Esophagus (tissue), 2 donors: ENCODE results near the gene HMX1. TPM values are rescaled to one million over a fixed set of nuclear protein-coding genes. Genes with fewer than 3 reads are reported as not detected.

Experiments used
- H3K27ac ChIP-seq, 2 donors: one replicate each; pipeline ENCODE4 v1.5.1; 2013; ENCODE audit warnings: low read depth in 2 of 2, mild to moderate bottlenecking in 2 of 2, inconsistent platforms in 1 of 2, low read length in 1 of 2, moderate library complexity in 1 of 2
- H3K27me3 ChIP-seq, 2 donors: one replicate each; pipeline ENCODE4 v1.6.1; 2013; ENCODE audit warnings: low read length in 2 of 2, control low read depth in 1 of 2, mild to moderate bottlenecking in 1 of 2; ENCODE audit not compliant: insufficient read depth in 2 of 2, control insufficient read depth in 1 of 2
- H3K36me3 ChIP-seq, 2 donors: one replicate each; pipeline ENCODE4 v1.6.1; 2013; ENCODE audit warnings: low read length in 1 of 2; ENCODE audit not compliant: control insufficient read depth in 2 of 2, insufficient read depth in 2 of 2
- H3K4me1 ChIP-seq, 2 donors: one replicate each; pipeline ENCODE4 v1.6.1; 2013; ENCODE audit warnings: low read length in 1 of 2; ENCODE audit not compliant: control insufficient read depth in 2 of 2, insufficient read depth in 2 of 2
- H3K4me3 ChIP-seq, 2 donors: one replicate each; pipeline ENCODE4 v1.5.1; 2013; ENCODE audit warnings: low read length in 2 of 2, mild to moderate bottlenecking in 2 of 2, low read depth in 1 of 2, moderate library complexity in 1 of 2
- H3K9me3 ChIP-seq, 2 donors: one replicate each; pipeline ENCODE4 v1.6.1; 2013; ENCODE audit warnings: mild to moderate bottlenecking in 2 of 2, low read depth in 1 of 2, low read length in 1 of 2, moderate library complexity in 1 of 2; ENCODE audit not compliant: control insufficient read depth in 2 of 2, insufficient read depth in 1 of 2
- WGBS, 2 donors: extraction: QIAGEN DNeasy Blood & Tissue Kit; methylation state at CpG; one replicate each; pipeline ENCODE4 v1.1.7; 2013; 5-methylcytosine and 5-hydroxymethylcytosine counted together
- polyA plus RNA-seq, 2 donors: library from polyadenylated mRNA; stranded (reverse); fragments of 200-250 nt; gene quantifications; one replicate each; pipeline ENCODE4 v1.2.3, GENCODE V29; 2013
- donor health status: healthy with polysubstance abuse.
- donor health status: Bipolar disorder and iron deficiency.

The HMX1 gene
- polyA plus RNA-seq, 2 donors, result not detected

- Histone ChIP-seq H3K4me3 (no peak overlapping the region), H3K27ac (no peak overlapping the region), H3K36me3 (no peaks in the 10 kb centered on the region), H3K27me3 (peaks cover 0 to 5% of the 10 kb centered on the region in 2 donors), H3K9me3 (peaks cover 8 to 20% of the 10 kb centered on the region in 2 donors), H3K4me1 (peaks cover 0 to 2% of the 10 kb centered on the region in 2 donors)
- 87 to 89% methylated on average over 9 of the region's 9 CpGs for WGBS, 2 donors
Observed at GRCh38 chr4:8904041-8904501, 32.4 kb upstream of the HMX1 start.

- WGBS, 2 donors, result 94% methylated on average over 6 of the region's 6 CpGs
- Histone ChIP-seq H3K27ac (no peak overlapping the region), H3K36me3 (no peaks in the 10 kb centered on the region), H3K9me3 (peaks cover 8 to 21% of the 10 kb centered on the region in 2 donors), H3K4me3 (no peak overlapping the region), H3K27me3 (no peaks in the 10 kb centered on the region), H3K4me1 (peaks cover 2 to 10% of the 10 kb centered on the region in 2 donors)
Observed at GRCh38 chr4:8901335-8901734, 29.7 kb upstream of the HMX1 start.

- H3K36me3 ChIP-seq, result no peaks in the 10 kb centered on the region
- H3K4me1 ChIP-seq, result peaks cover 2 to 10% of the 10 kb centered on the region in 2 donors
- H3K9me3 ChIP-seq, result peaks cover 8 to 21% of the 10 kb centered on the region in 2 donors
- peaks cover 0 to under 1% of the 10 kb centered on the region in 2 donors for H3K27me3 ChIP-seq
- H3K27ac ChIP-seq, result no peak overlapping the region
- 81 to 86% methylated on average over 6 of the region's 6 CpGs for WGBS, 2 donors
- no peak overlapping the region for H3K4me3 ChIP-seq
Observed at GRCh38 chr4:8900588-8900987, 28.9 kb upstream of the HMX1 start.

- H3K9me3 ChIP-seq, result peaks cover 8 to 21% of the 10 kb centered on the region in 2 donors
- H3K27me3 ChIP-seq, result peaks cover 0 to 17% of the 10 kb centered on the region in 2 donors
- no peak overlapping the region for H3K4me3 ChIP-seq
- 36 to 37% methylated on average over 10 of the region's 10 CpGs for WGBS, 2 donors
- H3K4me1 ChIP-seq, result peaks cover 2 to 14% of the 10 kb centered on the region in 2 donors
- no peaks in the 10 kb centered on the region for H3K36me3 ChIP-seq
- no peak overlapping the region for H3K27ac ChIP-seq
Observed at GRCh38 chr4:8898419-8898818, 26.8 kb upstream of the HMX1 start.

- H3K4me3 ChIP-seq, result no peak overlapping the region
- no peak overlapping the region for H3K27ac ChIP-seq
- 19 to 26% methylated on average over 15 of the region's 15 CpGs for WGBS, 2 donors
- H3K4me1 ChIP-seq, result peaks cover 8 to 18% of the 10 kb centered on the region in 2 donors
- H3K36me3 ChIP-seq, result no peaks in the 10 kb centered on the region
- peaks cover 5 to 25% of the 10 kb centered on the region in 2 donors for H3K27me3 ChIP-seq
- peaks cover 8 to 21% of the 10 kb centered on the region in 2 donors for H3K9me3 ChIP-seq
Observed at GRCh38 chr4:8897251-8898167, 25.9 kb upstream of the HMX1 start.

GRCh38 chr4:8896506-8896905 lies 24.9 kb upstream of the HMX1 start:
- WGBS, 2 donors, result 51 to 63% methylated on average over 5 of the region's 5 CpGs
- Histone ChIP-seq H3K27ac (no peak overlapping the region), H3K9me3 (peaks cover 8 to 17% of the 10 kb centered on the region in 2 donors), H3K4me3 (no peak overlapping the region), H3K27me3 (peaks cover 5 to 34% of the 10 kb centered on the region in 2 donors), H3K36me3 (no peaks in the 10 kb centered on the region), H3K4me1 (peaks cover 11 to 20% of the 10 kb centered on the region in 2 donors)

GRCh38 chr4:8896071-8896470 lies 24.4 kb upstream of the HMX1 start:
- H3K9me3 ChIP-seq, result peaks cover 8 to 13% of the 10 kb centered on the region in 2 donors
- WGBS, 2 donors, result 83 to 86% methylated on average over 10 of the region's 10 CpGs
- no peak overlapping the region for H3K4me3 ChIP-seq
- H3K27me3 ChIP-seq, result peaks cover 5 to 36% of the 10 kb centered on the region in 2 donors
- no peak overlapping the region for H3K27ac ChIP-seq
- H3K4me1 ChIP-seq, result peaks cover 11 to 20% of the 10 kb centered on the region in 2 donors
- no peaks in the 10 kb centered on the region for H3K36me3 ChIP-seq

GRCh38 chr4:8895295-8895694 lies 23.7 kb upstream of the HMX1 start:
- H3K27ac ChIP-seq, result no peak overlapping the region
- 75 to 77% methylated on average over 7 of the region's 7 CpGs for WGBS, 2 donors
- no peaks in the 10 kb centered on the region for H3K36me3 ChIP-seq
- H3K27me3 ChIP-seq, result peaks cover 5 to 41% of the 10 kb centered on the region in 2 donors
- peaks cover 11 to 20% of the 10 kb centered on the region in 2 donors for H3K4me1 ChIP-seq
- H3K9me3 ChIP-seq, result peaks cover 2 to 5% of the 10 kb centered on the region in 2 donors
- H3K4me3 ChIP-seq, result no peak overlapping the region

GRCh38 chr4:8894424-8894816 lies 22.8 kb upstream of the HMX1 start:
- WGBS, 2 donors, result 16 to 19% methylated on average over 14 of the region's 14 CpGs
- peaks cover 0 to 2% of the 10 kb centered on the region in 2 donors for H3K9me3 ChIP-seq
- no peak overlapping the region for H3K27ac ChIP-seq
- no peak overlapping the region for H3K4me3 ChIP-seq
- H3K27me3 ChIP-seq, result peaks cover 5 to 44% of the 10 kb centered on the region in 2 donors
- peaks cover 11 to 19% of the 10 kb centered on the region in 2 donors for H3K4me1 ChIP-seq
- H3K36me3 ChIP-seq, result no peaks in the 10 kb centered on the region
